Sigmoid colon (tissue), 7 donors: ENCODE data around the gene GALT. TPM values are rescaled to one million over a fixed set of nuclear protein-coding genes. Genes with fewer than 3 reads are reported as not detected.

Experiments
- DNase-seq: peaks from one replicate; pipeline ENCODE4 v3.0.0-alpha.2; 2019
- H3K27ac ChIP-seq, 4 donors: fragments of 200-600 bp; sonication (generic); one replicate each; pipeline ENCODE4 v1.5.1; 2016 to 2019; ENCODE audit warnings: mild to moderate bottlenecking in 1 of 4
- H3K27me3 ChIP-seq, 3 donors: fragments of 200-600 bp; sonication (generic); one replicate each; pipeline ENCODE4 v1.5.1; 2019; ENCODE audit warnings: mild to moderate bottlenecking in 1 of 3
- H3K36me3 ChIP-seq, 4 donors: fragments of 200-600 bp; sonication (generic); one replicate each; pipeline ENCODE4 v1.5.1; 2016 to 2019
- H3K4me1 ChIP-seq, 4 donors: fragments of 200-600 bp; sonication (generic); one replicate each; pipeline ENCODE4 v1.5.1; 2017 to 2019
- H3K4me3 ChIP-seq, 4 donors: fragments of 200-600 bp; sonication (generic); one replicate each; pipeline ENCODE4 v1.5.1; 2017 to 2019; ENCODE audit warnings: mild to moderate bottlenecking in 2 of 4, moderate library complexity in 1 of 4
- H3K9me3 ChIP-seq, 4 donors: fragments of 200-600 bp in 3 of 4; sonication (generic) in 3 of 4; one replicate each; pipeline versions ENCODE4 v1.5.1 to v1.6.1; 2013 to 2019
- EP300 ChIP-seq, 4 donors: sonication (generic); formaldehyde crosslinking; IDR thresholded peaks; one replicate each; pipeline ENCODE4 v1.6.1; 2017; ENCODE audit warnings: antibody characterized with exemption in 4 of 4
- POLR2A ChIP-seq, 2 donors: fragments of 450-650 bp; IDR thresholded peaks; one replicate each; pipeline ENCODE4 v1.6.1; 2016; ENCODE audit warnings: antibody characterized with exemption in 2 of 2, mild to moderate bottlenecking in 2 of 2, moderate library complexity in 2 of 2
- POLR2AphosphoS5 ChIP-seq, 4 donors: sonication (generic); formaldehyde crosslinking; IDR thresholded peaks; one replicate each; pipeline ENCODE4 v1.6.1; 2017; ENCODE audit warnings: antibody characterized with exemption in 4 of 4
- WGBS, 2 donors: extraction: QIAGEN DNeasy Blood & Tissue Kit; methylation state at CpG; one replicate each; pipeline ENCODE4 v1.1.7; 2013; 5-methylcytosine and 5-hydroxymethylcytosine counted together
- intact Hi-C: fragments of 100-400 bp; cut with DNase I; formaldehyde crosslinking; loops from one replicate; pipeline ENCODE4 v1.15.1; 2023
- polyA plus RNA-seq, 3 donors: library from polyadenylated mRNA; stranded (reverse); fragments of 200-250 nt; gene quantifications; one replicate each; pipeline ENCODE4 v1.2.3, GENCODE V29; 2013
- total RNA-seq, 4 donors: library from RNA; depleted of rRNA; stranded (reverse); fragments of >200 nt; gene quantifications; one replicate each; pipeline ENCODE4 v1.1.0, GENCODE V29; 2016
- TF ChIP-seq, protein P1 (sequence below), 4 experiments: fragments of 450-650 bp in 3 of 4; fragments of 200-600 bp in 1 of 4; IDR thresholded peaks; one replicate each; pipeline ENCODE4 v1.5.1; 2016 to 2019; ENCODE audit warnings: antibody characterized with exemption in 4 of 4, mild to moderate bottlenecking in 3 of 4, moderate library complexity in 2 of 4
- donor health status: healthy with polysubstance abuse.
- donor health status: Bipolar disorder and iron deficiency.
- donor health status: healthy.

Gene GALT
- total RNA-seq (10 to 100 TPM; 28.8 to 51.0 (median 33.1) TPM), polyA plus RNA-seq (10 to 100 TPM; 15.6 to 44.8 (median 21.7) TPM)

DNA sequence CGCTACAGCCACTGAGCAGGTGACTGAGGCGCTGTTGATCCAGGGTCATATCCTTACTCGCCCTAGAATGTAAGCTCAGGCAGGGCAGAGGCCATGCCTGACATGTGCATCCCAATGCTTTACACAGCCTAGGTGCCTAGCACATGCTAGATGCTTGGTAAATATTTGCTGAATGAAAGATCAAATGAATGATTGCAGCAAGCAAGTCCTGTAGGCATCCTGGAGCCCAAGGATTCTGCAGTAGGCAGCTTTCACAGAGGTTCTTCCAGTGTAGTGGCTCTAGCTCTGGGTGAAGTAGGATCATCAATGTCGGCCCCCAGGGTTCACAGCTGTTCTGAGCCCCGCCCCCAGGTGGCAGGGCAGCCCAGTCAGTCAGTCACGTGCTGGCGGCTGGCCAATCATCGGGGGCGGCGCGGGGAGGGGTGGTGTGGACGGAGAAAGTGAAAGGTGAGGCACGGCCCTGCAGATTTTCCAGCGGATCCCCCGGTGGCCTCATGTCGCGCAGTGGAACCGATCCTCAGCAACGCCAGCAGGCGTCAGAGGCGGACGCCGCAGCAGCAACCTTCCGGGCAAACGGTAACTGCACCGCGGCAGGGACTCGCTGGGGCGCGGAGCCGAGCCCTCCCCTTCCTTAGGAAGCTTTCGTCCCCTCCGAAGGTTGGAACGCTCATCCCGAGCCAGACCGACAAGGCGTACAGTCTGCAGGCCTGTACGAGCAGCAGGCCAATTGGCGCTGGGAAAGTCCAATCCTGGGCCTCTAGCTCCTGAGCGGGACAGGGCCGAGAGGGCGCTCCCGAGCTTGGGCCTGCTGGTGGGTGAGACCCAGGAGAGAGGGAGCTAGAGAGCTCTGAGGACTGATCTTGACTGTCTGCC is at the start of gene GALT:
GALT (plus strand) TSS at position 465 of the 873 bp plus-strand sequence; CDS start at position 495, 30 bp downstream.
- H3K27ac ChIP-seq, result peak within 1 kb of the TSS; percentile 83 to 94 (median 90)
- intact Hi-C loops, result loop anchor here (5.0 kb wide), 1 partner anchor 56 kb away; no protein-coding TSS in a partner anchor
- H3K27me3 ChIP-seq, result no peaks in the 10 kb centered on the region
- H3K4me3 ChIP-seq, result peak within 1 kb of the TSS; percentile 50 to 81 (median 59)
- peak in 1 of 2 donors; percentile 43 for TF ChIP-seq POLR2A (IDR thresholded peaks at IDR 0.05)
- TF ChIP-seq POLR2AphosphoS5 (IDR thresholded peaks at IDR 0.05), result peak; percentile 46 to 80 (median 71)
- no peak for TF ChIP-seq EP300 (IDR thresholded peaks at IDR 0.05)
- TF ChIP-seq, protein P1, sequence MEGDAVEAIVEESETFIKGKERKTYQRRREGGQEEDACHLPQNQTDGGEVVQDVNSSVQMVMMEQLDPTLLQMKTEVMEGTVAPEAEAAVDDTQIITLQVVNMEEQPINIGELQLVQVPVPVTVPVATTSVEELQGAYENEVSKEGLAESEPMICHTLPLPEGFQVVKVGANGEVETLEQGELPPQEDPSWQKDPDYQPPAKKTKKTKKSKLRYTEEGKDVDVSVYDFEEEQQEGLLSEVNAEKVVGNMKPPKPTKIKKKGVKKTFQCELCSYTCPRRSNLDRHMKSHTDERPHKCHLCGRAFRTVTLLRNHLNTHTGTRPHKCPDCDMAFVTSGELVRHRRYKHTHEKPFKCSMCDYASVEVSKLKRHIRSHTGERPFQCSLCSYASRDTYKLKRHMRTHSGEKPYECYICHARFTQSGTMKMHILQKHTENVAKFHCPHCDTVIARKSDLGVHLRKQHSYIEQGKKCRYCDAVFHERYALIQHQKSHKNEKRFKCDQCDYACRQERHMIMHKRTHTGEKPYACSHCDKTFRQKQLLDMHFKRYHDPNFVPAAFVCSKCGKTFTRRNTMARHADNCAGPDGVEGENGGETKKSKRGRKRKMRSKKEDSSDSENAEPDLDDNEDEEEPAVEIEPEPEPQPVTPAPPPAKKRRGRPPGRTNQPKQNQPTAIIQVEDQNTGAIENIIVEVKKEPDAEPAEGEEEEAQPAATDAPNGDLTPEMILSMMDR (IDR thresholded peaks at IDR 0.05), result peak in 3 of 4 experiments; percentile 27 to 39 (median 31)
- H3K36me3 ChIP-seq, result peaks cover 5 to 29% (median 14%) of the 10 kb centered on the region in 4 donors
- H3K9me3 ChIP-seq, result no peaks in the 10 kb centered on the region
- DNase-seq, result peak; percentile 97
- WGBS, 2 donors, result 2 to 5% methylated on average over 43 of the region's 43 CpGs
- H3K4me1 ChIP-seq, result peaks cover 0 to 36% (median 35%) of the 10 kb centered on the region in 4 donors

DNA sequence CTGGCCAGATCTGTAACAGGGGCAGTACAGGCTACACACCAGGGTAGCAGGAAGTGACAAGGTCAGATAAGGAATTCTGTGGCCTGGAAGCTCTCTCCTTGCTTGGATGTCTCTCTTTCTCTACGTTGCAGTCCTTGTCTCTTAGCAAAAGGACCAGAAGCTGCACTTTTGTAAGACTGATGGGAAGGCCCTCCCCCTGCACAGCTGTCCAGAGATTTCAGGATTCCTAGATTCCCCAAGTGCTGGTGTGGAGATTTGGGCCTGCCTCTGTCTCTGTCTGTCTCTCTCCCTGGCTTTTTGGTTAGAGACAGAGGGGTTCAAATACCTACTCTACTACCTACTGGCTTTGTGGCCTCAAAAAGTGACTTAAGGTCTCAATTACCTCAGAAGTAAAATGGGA is 46.9 kb upstream of the GALT start:
- H3K9me3 ChIP-seq, result no peaks in the 10 kb centered on the region
- no peaks in the 10 kb centered on the region for H3K27me3 ChIP-seq
- H3K4me1 ChIP-seq, result no peaks in the 10 kb centered on the region
- H3K27ac ChIP-seq, result no peak overlapping the region
- H3K4me3 ChIP-seq, result no peak overlapping the region
- H3K36me3 ChIP-seq, result no peaks in the 10 kb centered on the region
- TF ChIP-seq, protein P1 (IDR thresholded peaks at IDR 0.05), result no peak
- TF ChIP-seq EP300 (IDR thresholded peaks at IDR 0.05), result no peak
- no peak for TF ChIP-seq POLR2A (IDR thresholded peaks at IDR 0.05)
- no peak for TF ChIP-seq POLR2AphosphoS5 (IDR thresholded peaks at IDR 0.05)
- DNase-seq, result no peak
- intact Hi-C loops, result no loop called here
- WGBS, 2 donors, result 49 to 50% methylated on average over 1 of the region's 1 CpG

DNA sequence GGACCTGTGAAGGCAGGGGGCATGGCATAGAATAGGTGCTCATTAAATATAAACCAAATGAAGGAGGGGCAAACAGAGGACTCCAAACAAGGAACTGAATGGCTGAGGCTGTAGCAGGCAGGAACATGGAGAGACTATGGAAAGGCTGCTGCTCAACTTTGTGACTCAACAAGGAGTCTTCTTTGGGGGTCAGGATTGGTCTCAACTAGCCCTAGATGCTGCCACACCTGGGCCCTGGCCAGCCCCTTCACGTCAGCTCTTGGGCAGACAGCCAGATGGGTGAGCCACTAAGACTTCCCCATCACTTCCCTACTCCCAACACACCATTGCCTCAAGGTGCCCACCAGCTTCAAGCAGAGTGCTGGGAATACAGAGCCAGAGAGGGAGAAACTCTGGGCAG is 45.6 kb upstream of the GALT start:
- Histone ChIP-seq H3K9me3 (no peaks in the 10 kb centered on the region), H3K4me1 (no peaks in the 10 kb centered on the region), H3K4me3 (no peak overlapping the region), H3K27ac (no peak overlapping the region), H3K36me3 (no peaks in the 10 kb centered on the region), H3K27me3 (no peaks in the 10 kb centered on the region)
- WGBS, 2 donors, result 6 to 30% methylated on average over 1 of the region's 1 CpG
- intact Hi-C loops, result no loop called here
- TF ChIP-seq POLR2A (IDR thresholded peaks at IDR 0.05), result no peak
- TF ChIP-seq, protein P1 (IDR thresholded peaks at IDR 0.05), result no peak
- TF ChIP-seq EP300 (IDR thresholded peaks at IDR 0.05), result no peak
- TF ChIP-seq POLR2AphosphoS5 (IDR thresholded peaks at IDR 0.05), result no peak
- no peak for DNase-seq

DNA sequence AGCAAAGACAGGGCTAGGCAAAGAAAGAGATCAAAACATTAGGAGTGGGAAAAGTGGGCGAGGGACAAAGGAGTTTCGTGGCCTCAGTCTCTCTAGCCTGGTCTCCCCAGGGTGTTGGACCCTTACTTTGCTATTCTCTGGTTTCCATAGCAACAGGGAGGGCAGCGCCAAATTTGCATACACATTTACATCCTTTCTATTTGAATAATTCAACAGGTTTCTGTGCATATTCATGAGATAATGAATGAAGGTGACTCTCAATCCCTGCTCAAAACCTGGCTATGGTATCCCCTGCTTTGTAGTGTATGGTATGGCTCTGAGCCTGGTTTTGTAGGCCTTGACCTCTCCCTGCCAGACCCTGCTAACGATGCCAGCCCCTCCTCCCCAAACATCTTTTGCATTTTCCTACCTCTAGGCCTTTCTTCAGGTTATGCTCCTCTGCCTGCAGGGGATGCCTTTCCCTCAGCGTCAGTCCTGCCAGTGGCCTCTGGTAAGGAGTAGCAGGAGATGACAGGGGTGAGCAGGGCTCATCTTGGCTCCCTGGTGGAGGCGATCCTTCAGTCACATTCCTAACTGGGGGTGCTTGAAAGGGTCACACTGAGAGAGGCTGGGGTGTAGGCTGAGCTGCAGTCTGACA is 44.4 kb upstream of the GALT start:
- no peaks in the 10 kb centered on the region for H3K9me3 ChIP-seq
- no peak overlapping the region for H3K27ac ChIP-seq
- TF ChIP-seq POLR2AphosphoS5 (IDR thresholded peaks at IDR 0.05), result no peak
- TF ChIP-seq, protein P1 (IDR thresholded peaks at IDR 0.05), result no peak
- TF ChIP-seq POLR2A (IDR thresholded peaks at IDR 0.05), result no peak
- TF ChIP-seq EP300 (IDR thresholded peaks at IDR 0.05), result no peak
- no peaks in the 10 kb centered on the region for H3K27me3 ChIP-seq
- 74 to 79% methylated on average over 6 of the region's 6 CpGs for WGBS, 2 donors
- H3K36me3 ChIP-seq, result no peaks in the 10 kb centered on the region
- intact Hi-C loops, result loop anchor here (2.0 kb wide), 1 partner anchor 55 kb away; no protein-coding TSS in a partner anchor
- DNase-seq, result no peak
- no peaks in the 10 kb centered on the region for H3K4me1 ChIP-seq
- no peak overlapping the region for H3K4me3 ChIP-seq
